SU-DHL-6 (cell line): Measurements from ENCODE around the gene HIGD2B.

ENCODE experiments used
- H2AFZ ChIP-seq: fragments of 200-600 bp; sonication (generic); 2 replicates; pipeline ENCODE4 v1.6.1; 2014; ENCODE audit warnings: low read depth, mild to moderate bottlenecking, moderate library complexity, mixed read lengths, antibody characterized with exemption, low read length; ENCODE audit not compliant: severe bottlenecking
- H3F3A ChIP-seq: fragments of 200-600 bp; shearing (Covaris generic); 2 replicates; pipeline ENCODE4 v1.6.0; 2016; ENCODE audit warnings: antibody characterized with exemption, mild to moderate bottlenecking; ENCODE audit not compliant: insufficient read depth
- H3K27ac ChIP-seq: fragments of 200-600 bp; sonication (generic); 2 replicates; pipeline ENCODE4 v1.5.1; 2016; ENCODE audit warnings: low read depth, mild to moderate bottlenecking, low read length, moderate library complexity, mixed read lengths
- H3K27me3 ChIP-seq: fragments of 200-600 bp; sonication (generic), shearing (Covaris generic); 2 replicates; pipeline ENCODE4 v1.6.0; 2014; ENCODE audit warnings: mild to moderate bottlenecking, low read length
- H3K36me3 ChIP-seq: fragments of 200-600 bp; sonication (generic); 2 replicates; pipeline ENCODE4 v1.6.1; 2014; ENCODE audit warnings: mild to moderate bottlenecking, low read length, mixed read lengths
- H3K4me2 ChIP-seq: fragments of 300-600, 200-600 bp; shearing (Covaris generic), sonication (generic); 2 replicates; pipeline ENCODE4 v1.6.0; 2014; ENCODE audit warnings: low read length, low read depth, mild to moderate bottlenecking; ENCODE audit not compliant: poor library complexity, severe bottlenecking
- H3K4me3 ChIP-seq: fragments of 200-600 bp; sonication (generic); 2 replicates; pipeline ENCODE4 v1.5.1; 2014; ENCODE audit warnings: antibody characterized with exemption, low read length, mild to moderate bottlenecking, mixed read lengths; ENCODE audit not compliant: insufficient read depth, poor library complexity, severe bottlenecking
- H3K79me2 ChIP-seq: fragments of 200-600 bp; sonication (generic); 2 replicates; pipeline ENCODE4 v1.6.1; 2014; ENCODE audit warnings: mild to moderate bottlenecking, low read length, moderate library complexity; ENCODE audit not compliant: insufficient read depth
- H3K9ac ChIP-seq: fragments of 200-600 bp; sonication (generic); 2 replicates; pipeline ENCODE4 v1.7.0; 2014; ENCODE audit warnings: mild to moderate bottlenecking, low read length
- H3K9me2 ChIP-seq: fragments of 200-600 bp; sonication (generic); replicated peaks from 2 replicates; pipeline ENCODE4 v1.6.1; 2014; ENCODE audit warnings: low read length; ENCODE audit not compliant: insufficient read depth
- H3K9me3 ChIP-seq: fragments of 200-600 bp; sonication (generic); 2 replicates; pipeline ENCODE4 v1.6.1; 2014; ENCODE audit warnings: low read length, mixed read lengths; ENCODE audit not compliant: insufficient read depth
- H4K20me1 ChIP-seq: fragments of 200-600 bp; sonication (generic); 2 replicates; pipeline ENCODE4 v1.6.1; 2014; ENCODE audit warnings: low read depth, mild to moderate bottlenecking, antibody characterized with exemption, low read length, moderate library complexity, mixed read lengths
- EZH2phosphoT487 ChIP-seq: fragments of 200-600 bp; sonication (generic), shearing (Covaris generic); conservative IDR thresholded peaks from 2 replicates; pipeline ENCODE4 v1.6.1; 2018; ENCODE audit warnings: mild to moderate bottlenecking, antibody characterized with exemption, low read length, moderate library complexity, mixed read lengths
- TF ChIP-seq, protein P1 (sequence below): fragments of 200-600 bp; sonication (generic); IDR thresholded peaks from one replicate; pipeline ENCODE4 v1.5.1; 2017; ENCODE audit warnings: antibody characterized with exemption, mild to moderate bottlenecking, low read length, moderate library complexity; ENCODE audit not compliant: insufficient read depth, poor library complexity, severe bottlenecking

Gene HIGD2B, protein sequence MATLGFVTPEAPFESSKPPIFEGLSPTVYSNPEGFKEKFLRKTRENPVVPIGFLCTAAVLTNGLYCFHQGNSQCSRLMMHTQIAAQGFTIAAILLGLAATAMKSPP

DNA sequence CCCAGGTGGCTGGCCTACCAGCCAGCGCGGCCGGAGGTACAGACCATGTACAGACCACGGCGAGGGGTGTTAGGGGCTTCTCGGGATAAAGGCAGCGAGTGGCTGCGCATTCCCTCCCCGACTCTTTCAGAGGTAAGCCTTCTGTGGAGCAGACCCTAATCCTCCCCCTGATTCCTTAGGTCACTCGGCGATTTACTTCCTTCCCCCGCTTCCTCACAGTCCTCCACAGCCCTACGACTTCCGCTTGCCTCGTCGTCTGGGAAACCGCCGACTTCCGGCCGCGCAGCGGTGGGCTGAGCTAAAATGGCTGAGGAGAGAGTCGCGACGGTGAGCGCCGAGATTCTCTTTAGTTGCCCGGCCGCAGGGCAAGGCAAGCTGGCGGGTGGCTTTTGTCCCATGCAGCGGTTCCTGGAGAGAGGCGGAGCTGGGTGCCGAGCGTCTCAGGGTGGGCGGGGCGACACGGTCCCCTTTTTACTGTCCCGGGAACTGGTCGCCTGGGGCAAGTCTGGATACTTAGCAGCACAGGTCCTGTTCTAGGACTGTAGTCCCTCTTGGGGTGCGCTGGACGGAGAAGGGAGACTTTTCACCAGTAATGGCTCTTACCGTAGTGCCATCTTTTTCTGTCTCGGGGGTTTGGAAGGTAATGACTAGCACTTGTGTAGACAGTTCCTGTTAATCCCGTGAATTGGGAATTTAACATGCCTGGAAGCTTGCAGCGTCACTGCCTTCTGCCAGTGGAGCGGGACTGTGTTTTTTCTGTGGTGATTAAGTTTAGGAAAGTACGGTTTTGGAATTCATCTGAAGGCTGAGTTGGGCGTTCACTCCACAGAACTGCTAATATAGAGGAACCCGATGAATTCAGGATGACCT lies at the start of gene HIGD2B, which contains the start of gene BBS4:
Gene HIGD2B, minus strand, starts transcription at position 258 of the 870 bp plus-strand sequence. CDS start 9,808 bp downstream, outside the sequence.
Gene BBS4, plus strand, starts transcription at position 283 of the 870 bp plus-strand sequence. Its CDS starts 21 bp downstream, at position 304.
- H3K27me3 ChIP-seq, result no peaks in the 10 kb centered on the region
- peak within 1 kb of the TSS; percentile 89 for H2AFZ ChIP-seq
- H3F3A ChIP-seq, result peaks cover 14% of the 10 kb centered on the region; the same call in 1 of the 2 replicates
- no peaks in the 10 kb centered on the region for H3K9me2 ChIP-seq
- H3K79me2 ChIP-seq, result no peaks in the 10 kb centered on the region
- TF ChIP-seq, protein P1, sequence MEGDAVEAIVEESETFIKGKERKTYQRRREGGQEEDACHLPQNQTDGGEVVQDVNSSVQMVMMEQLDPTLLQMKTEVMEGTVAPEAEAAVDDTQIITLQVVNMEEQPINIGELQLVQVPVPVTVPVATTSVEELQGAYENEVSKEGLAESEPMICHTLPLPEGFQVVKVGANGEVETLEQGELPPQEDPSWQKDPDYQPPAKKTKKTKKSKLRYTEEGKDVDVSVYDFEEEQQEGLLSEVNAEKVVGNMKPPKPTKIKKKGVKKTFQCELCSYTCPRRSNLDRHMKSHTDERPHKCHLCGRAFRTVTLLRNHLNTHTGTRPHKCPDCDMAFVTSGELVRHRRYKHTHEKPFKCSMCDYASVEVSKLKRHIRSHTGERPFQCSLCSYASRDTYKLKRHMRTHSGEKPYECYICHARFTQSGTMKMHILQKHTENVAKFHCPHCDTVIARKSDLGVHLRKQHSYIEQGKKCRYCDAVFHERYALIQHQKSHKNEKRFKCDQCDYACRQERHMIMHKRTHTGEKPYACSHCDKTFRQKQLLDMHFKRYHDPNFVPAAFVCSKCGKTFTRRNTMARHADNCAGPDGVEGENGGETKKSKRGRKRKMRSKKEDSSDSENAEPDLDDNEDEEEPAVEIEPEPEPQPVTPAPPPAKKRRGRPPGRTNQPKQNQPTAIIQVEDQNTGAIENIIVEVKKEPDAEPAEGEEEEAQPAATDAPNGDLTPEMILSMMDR, result no peak
- no peak for TF ChIP-seq EZH2phosphoT487
- H3K36me3 ChIP-seq, result no peaks in the 10 kb centered on the region
- peak within 1 kb of the TSS; percentile 44 for H3K27ac ChIP-seq
- peak within 1 kb of the TSS; percentile 67 for H3K9ac ChIP-seq
- no peaks in the 10 kb centered on the region for H4K20me1 ChIP-seq
- H3K4me2 ChIP-seq, result peak within 1 kb of the TSS; percentile 88
- H3K9me3 ChIP-seq, result no peaks in the 10 kb centered on the region
- peak within 1 kb of the TSS; percentile 65 for H3K4me3 ChIP-seq

- no peaks in the 10 kb centered on the region for H3K9me3 ChIP-seq
- no peak overlapping the region for H2AFZ ChIP-seq
- H3K4me3 ChIP-seq, result no peak overlapping the region
- H3F3A ChIP-seq, result no peaks in the 10 kb centered on the region
- H3K36me3 ChIP-seq, result peaks cover 7% of the 10 kb centered on the region; the same call in 1 of the 2 replicates
- H3K4me2 ChIP-seq, result no peak overlapping the region
- H3K9ac ChIP-seq, result no peak overlapping the region
- TF ChIP-seq, protein P1, result no peak
- no peak for TF ChIP-seq EZH2phosphoT487
- H3K27ac ChIP-seq, result no peak overlapping the region
- H3K79me2 ChIP-seq, result no peaks in the 10 kb centered on the region
- H3K27me3 ChIP-seq, result no peaks in the 10 kb centered on the region
- H4K20me1 ChIP-seq, result no peaks in the 10 kb centered on the region
- no peaks in the 10 kb centered on the region for H3K9me2 ChIP-seq
Measured at GRCh38 chr15:72735111-72735510, 49.1 kb upstream of the HIGD2B start.

GRCh38 chr15:72733941-72734738 lies 48.2 kb upstream of the HIGD2B start:
- no peaks in the 10 kb centered on the region for H4K20me1 ChIP-seq
- H3K4me2 ChIP-seq, result no peak overlapping the region
- TF ChIP-seq, protein P1, result no peak
- TF ChIP-seq EZH2phosphoT487, result no peak
- H3K36me3 ChIP-seq, result peaks cover 7% of the 10 kb centered on the region; the same call in 1 of the 2 replicates
- no peak overlapping the region for H3K9ac ChIP-seq
- no peaks in the 10 kb centered on the region for H3F3A ChIP-seq
- H3K27ac ChIP-seq, result no peak overlapping the region
- H3K27me3 ChIP-seq, result no peaks in the 10 kb centered on the region
- H3K4me3 ChIP-seq, result no peak overlapping the region
- H3K79me2 ChIP-seq, result no peaks in the 10 kb centered on the region
- H3K9me2 ChIP-seq, result no peaks in the 10 kb centered on the region
- no peak overlapping the region for H2AFZ ChIP-seq
- H3K9me3 ChIP-seq, result no peaks in the 10 kb centered on the region
